ENCODE measurements around the gene RIN1. TPM values are rescaled to one million over a fixed set of nuclear protein-coding genes. Genes with fewer than 3 reads are reported as not detected.

The RIN1 gene
- total and polyA plus RNA-seq, 9 of the 15 experiments (the other 6 are each of a cell fraction or from before 2014, with no cell fraction given): 0.01 to 1.2 (median 0.45) TPM; not detected in 1

- Histone ChIP-seq H3K79me2 (ENCODE audit: control insufficient read depth, insufficient read depth, low read length) (no peaks in the 10 kb centered on the region), H3K4me2 (ENCODE audit: insufficient read depth, low read length) (no peak overlapping the region), H2AFZ (ENCODE audit: low read depth, low read length) (no peak overlapping the region), H3K36me3 (ENCODE audit: control insufficient read depth, insufficient read depth, low read length) (peaks cover 13% of the 10 kb centered on the region; the same call in 1 of the 3 replicates), H3K27me3 (ENCODE audit: control insufficient read depth in 2 of 2, insufficient read depth in 2 of 2, low read length in 2 of 2) (no peaks in the 10 kb centered on the region), H3K9ac (ENCODE audit: insufficient read depth in 1 of 2, low read depth in 2 of 2, low read length in 2 of 2) (peak overlapping the region in 1 of 2 experiments; percentile 61; a peak in 2 of 4 replicates), H3K9me3 (replicated peaks; ENCODE audit: control insufficient read depth, insufficient read depth, low read depth, low read length) (no peaks in the 10 kb centered on the region), H3K27ac (ENCODE audit: extremely low read depth, low read depth, low read length) (no peak overlapping the region), H3K4me3 (no peak overlapping the region), H3K9me1 (ENCODE audit: control insufficient read depth, insufficient read depth, low read length) (no peaks in the 10 kb centered on the region), H3K4me1 (replicated peaks in 1 of 2; ENCODE audit: control insufficient read depth in 2 of 2, insufficient read depth in 2 of 2, low read length in 2 of 2) (peaks cover 19 to 74% of the 10 kb centered on the region in 2 experiments), H4K20me1 (replicated peaks; ENCODE audit: control insufficient read depth, insufficient read depth, low read length) (0 out of 2 replicates have a peak, but pooled peaks cover 3% of the 10 kb centered on the region)
- no peak for FAIRE-seq
- no TSS peak for BruUV-seq (replicated peaks)
- TF ChIP-seq EZH2 (IDR thresholded peaks at IDR 0.05; ENCODE audit: borderline replicate concordance, low read depth, low read length) (no peak), DNMT1 (IDR thresholded peaks at IDR 0.05) (no peak), PHF20 (IDR thresholded peaks at IDR 0.05; ENCODE audit: partially characterized antibody) (no peak), CTCF (IDR thresholded peaks at IDR 0.05 in 2 of 3, conservative IDR thresholded peaks at IDR 0.05 in 1 of 3; ENCODE audit: insufficient read depth in 2 of 3, low read depth in 1 of 3, low read length in 3 of 3) (peak in 1 of 3 experiments; percentile 22; a peak in 1 of 6 replicates), SMAD2 (IDR thresholded peaks at IDR 0.05; ENCODE audit: low read depth, low read length) (no peak), SMARCA5 (IDR thresholded peaks at IDR 0.05) (0 out of 2 replicates have a peak, but pooled peaks have one; percentile 2), JUNB (CRISPR knock-in tag; conservative IDR thresholded peaks at IDR 0.05) (no peak), ADNP (tag; IDR thresholded peaks at IDR 0.05) (no peak)
- POLR2A ChIA-PET: interaction anchor here (1.0 to 1.2 kb wide), 2 partner anchors 9 to 15 kb away, joined by 3 to 6 read pairs; no protein-coding TSS in a partner anchor
- CTCF ChIA-PET (ENCODE audit: low intra/inter-chr PET ratio): interaction anchor here (0.9 kb wide), 1 partner anchor 75 kb away, joined by 3 read pairs; no protein-coding TSS in a partner anchor
- DNase-seq (ENCODE audit: extremely low read depth in 1 of 4, low spot score in 3 of 4): no peak
- intact Hi-C loops (cut with micrococcal nuclease) (no loop called here), in situ Hi-C loops (cut with MboI) (no loop called here)
- 47% methylated on average over 19 of the region's 19 CpGs for whole genome bisulfite sequencing (ENCODE audit: insufficient coverage, low coverage, missing lambda C conversion rate)
- ATAC-seq: no peak
These were observed 2.9 kb downstream of the RIN1 start for GRCh38 chr11:66333220-66333877.

All from K562 (cell line).